GM23338 (cell line): Measurements from ENCODE around the gene DCAF6. TPM values are rescaled to one million over a fixed set of nuclear protein-coding genes. Genes with fewer than 3 reads are reported as not detected.

Source experiments
- ATAC-seq: fragments of 200-7000 bp; cut with Tn5 transposase; 3 replicates; pipeline ENCODE4 v1.9.1; 2020
- DNase-seq: peaks from one replicate; pipeline ENCODE4 v3.0.0-alpha.2; 2015; ENCODE audit warnings: low spot score
- H2AFZ ChIP-seq: fragments of 200-600 bp; sonication (generic); 2 replicates; pipeline ENCODE4 v1.8.0; 2016; ENCODE audit warnings: antibody characterized with exemption, mild to moderate bottlenecking, moderate library complexity
- H3F3A ChIP-seq: fragments of 200-600 bp; sonication (generic); replicated peaks from 2 replicates; pipeline ENCODE4 v1.8.0; 2017; ENCODE audit warnings: antibody characterized with exemption, mixed run types, low read depth
- H3K27ac ChIP-seq: fragments of 200-600 bp; sonication (generic); 2 replicates; pipeline ENCODE4 v1.6.1; 2016; ENCODE audit warnings: low read depth
- H3K27me3 ChIP-seq: fragments of 200-600 bp; sonication (generic); 2 replicates; pipeline ENCODE4 v1.8.0; 2016; ENCODE audit warnings: mild to moderate bottlenecking, mixed run types, moderate library complexity; ENCODE audit not compliant: insufficient read depth
- H3K36me3 ChIP-seq: fragments of 200-600 bp; sonication (generic); 2 replicates; pipeline ENCODE4 v1.8.0; 2016; ENCODE audit warnings: mild to moderate bottlenecking; ENCODE audit not compliant: insufficient read depth
- H3K4me1 ChIP-seq: fragments of 200-600 bp; sonication (generic); 2 replicates; pipeline ENCODE4 v1.8.0; 2016; ENCODE audit warnings: mild to moderate bottlenecking, moderate library complexity; ENCODE audit not compliant: insufficient read depth
- H3K4me2 ChIP-seq: fragments of 200-600 bp; sonication (generic); 2 replicates; pipeline ENCODE4 v1.7.1; 2017; ENCODE audit warnings: mixed run types
- H3K4me3 ChIP-seq: fragments of 200-600 bp; sonication (generic); 2 replicates; pipeline ENCODE4 v1.6.1; 2016; ENCODE audit warnings: mixed run types
- H3K79me2 ChIP-seq: fragments of 200-600 bp; sonication (generic); replicated peaks from 2 replicates; pipeline ENCODE4 v1.8.0; 2017; ENCODE audit warnings: mild to moderate bottlenecking; ENCODE audit not compliant: insufficient read depth
- H3K9me2 ChIP-seq: fragments of 200-600 bp; sonication (generic); 2 replicates; pipeline ENCODE4 v1.8.0; 2017; ENCODE audit not compliant: insufficient read depth
- H4K20me1 ChIP-seq: fragments of 200-600 bp; sonication (generic); replicated peaks from 2 replicates; pipeline ENCODE4 v1.8.0; 2017; ENCODE audit warnings: mild to moderate bottlenecking; ENCODE audit not compliant: insufficient read depth
- H3K27ac Mint-ChIP-seq: 2 replicates; pipeline ENCODE4 v1.8.0; 2020; ENCODE audit warnings: inconsistent platforms, mild to moderate bottlenecking, moderate library complexity, mixed read lengths
- H3K27me3 Mint-ChIP-seq: 3 replicates; pipeline ENCODE4 v1.8.0; 2022; ENCODE audit warnings: low read depth, mild to moderate bottlenecking, moderate library complexity, mixed read lengths, inconsistent platforms; ENCODE audit not compliant: insufficient read depth, poor library complexity
- H3K36me3 Mint-ChIP-seq: 3 replicates; pipeline ENCODE4 v1.8.0; 2021; ENCODE audit warnings: low read depth, mild to moderate bottlenecking, inconsistent platforms, moderate library complexity, mixed read lengths
- H3K4me1 Mint-ChIP-seq: 3 replicates; pipeline ENCODE4 v1.8.0; 2020; ENCODE audit warnings: mild to moderate bottlenecking, inconsistent platforms, mixed read lengths
- H3K4me3 Mint-ChIP-seq: 3 replicates; pipeline ENCODE4 v1.8.0; 2021; ENCODE audit warnings: moderate library complexity, mild to moderate bottlenecking, inconsistent platforms, mixed read lengths
- H3K9me3 Mint-ChIP-seq: 3 replicates; pipeline ENCODE4 v1.8.0; 2020; ENCODE audit warnings: moderate library complexity, mild to moderate bottlenecking, inconsistent platforms, mixed read lengths
- EZH2 ChIP-seq: fragments of 200-600 bp; sonication (generic); IDR thresholded peaks from one replicate; pipeline ENCODE4 v1.8.0; 2017; ENCODE audit warnings: antibody characterized with exemption, mild to moderate bottlenecking, low read depth; ENCODE audit not compliant: unreplicated experiment
- polyA plus RNA-seq: library from polyadenylated mRNA; unstranded; fragments of >200 nt; fragmentation: Nextera tagmentation; extraction: Ambion mirVana; gene quantifications from 2 replicates; pipeline ENCODE4 v1.2.1, GENCODE V29; 2016
- total RNA-seq: library from RNA; depleted of rRNA; stranded (reverse); fragments of >200 nt; shearing (Covaris generic); gene quantifications from 2 replicates; pipeline ENCODE4 v1.2.3, GENCODE V29; 2014
- TF ChIP-seq, protein P1 (sequence below): fragments of 250-450 bp; sonication (Bioruptor Pico); IDR thresholded peaks from 2 replicates; pipeline ENCODE4 v1.5.0; 2020; ENCODE audit warnings: mild to moderate bottlenecking, moderate library complexity

The DCAF6 gene
- total and polyA plus RNA-seq, 2 experiments from 2014 or later = 18.6 to 27.3 TPM

DNA sequence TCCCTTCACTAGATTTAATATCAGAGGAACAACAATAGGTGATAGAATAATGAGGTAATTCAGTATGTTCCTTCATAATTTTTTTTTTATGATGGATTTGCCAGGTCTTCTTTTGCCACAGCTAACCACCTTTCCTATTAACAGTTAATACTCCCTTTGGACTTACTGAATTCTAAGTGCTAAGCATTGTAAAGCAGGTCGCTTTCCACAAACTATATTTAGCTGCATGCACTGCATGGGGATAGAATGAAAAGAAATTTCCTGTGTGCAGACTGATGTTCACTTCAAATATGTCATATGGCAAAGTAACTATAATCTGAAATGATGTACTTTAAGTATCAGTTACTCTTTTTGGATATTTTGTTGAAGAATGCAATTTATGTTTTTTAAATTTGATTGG lies 114.4 kb downstream of the DCAF6 start:
- ATAC-seq = no peak

More for the DNA sequence above, 114.4 kb downstream of the DCAF6 start:
- no peak overlapping the region for H3K27ac ChIP-seq
- no peak overlapping the region for H3K4me3 Mint-ChIP-seq
- DNase-seq = no peak
- no peak overlapping the region for H2AFZ ChIP-seq
- H3K4me1 Mint-ChIP-seq = no peaks in the 10 kb centered on the region
- H3F3A ChIP-seq = no peaks in the 10 kb centered on the region
- peaks cover 2% of the 10 kb centered on the region; the same call in 1 of the 3 replicates for H3K36me3 Mint-ChIP-seq
- no peaks in the 10 kb centered on the region for H3K4me1 ChIP-seq
- H3K9me2 ChIP-seq = no peaks in the 10 kb centered on the region
- H3K27ac Mint-ChIP-seq = no peak overlapping the region
- H3K36me3 ChIP-seq = 0 out of 2 replicates have a peak, but pooled peaks cover 4% of the 10 kb centered on the region
- TF ChIP-seq, protein P1, sequence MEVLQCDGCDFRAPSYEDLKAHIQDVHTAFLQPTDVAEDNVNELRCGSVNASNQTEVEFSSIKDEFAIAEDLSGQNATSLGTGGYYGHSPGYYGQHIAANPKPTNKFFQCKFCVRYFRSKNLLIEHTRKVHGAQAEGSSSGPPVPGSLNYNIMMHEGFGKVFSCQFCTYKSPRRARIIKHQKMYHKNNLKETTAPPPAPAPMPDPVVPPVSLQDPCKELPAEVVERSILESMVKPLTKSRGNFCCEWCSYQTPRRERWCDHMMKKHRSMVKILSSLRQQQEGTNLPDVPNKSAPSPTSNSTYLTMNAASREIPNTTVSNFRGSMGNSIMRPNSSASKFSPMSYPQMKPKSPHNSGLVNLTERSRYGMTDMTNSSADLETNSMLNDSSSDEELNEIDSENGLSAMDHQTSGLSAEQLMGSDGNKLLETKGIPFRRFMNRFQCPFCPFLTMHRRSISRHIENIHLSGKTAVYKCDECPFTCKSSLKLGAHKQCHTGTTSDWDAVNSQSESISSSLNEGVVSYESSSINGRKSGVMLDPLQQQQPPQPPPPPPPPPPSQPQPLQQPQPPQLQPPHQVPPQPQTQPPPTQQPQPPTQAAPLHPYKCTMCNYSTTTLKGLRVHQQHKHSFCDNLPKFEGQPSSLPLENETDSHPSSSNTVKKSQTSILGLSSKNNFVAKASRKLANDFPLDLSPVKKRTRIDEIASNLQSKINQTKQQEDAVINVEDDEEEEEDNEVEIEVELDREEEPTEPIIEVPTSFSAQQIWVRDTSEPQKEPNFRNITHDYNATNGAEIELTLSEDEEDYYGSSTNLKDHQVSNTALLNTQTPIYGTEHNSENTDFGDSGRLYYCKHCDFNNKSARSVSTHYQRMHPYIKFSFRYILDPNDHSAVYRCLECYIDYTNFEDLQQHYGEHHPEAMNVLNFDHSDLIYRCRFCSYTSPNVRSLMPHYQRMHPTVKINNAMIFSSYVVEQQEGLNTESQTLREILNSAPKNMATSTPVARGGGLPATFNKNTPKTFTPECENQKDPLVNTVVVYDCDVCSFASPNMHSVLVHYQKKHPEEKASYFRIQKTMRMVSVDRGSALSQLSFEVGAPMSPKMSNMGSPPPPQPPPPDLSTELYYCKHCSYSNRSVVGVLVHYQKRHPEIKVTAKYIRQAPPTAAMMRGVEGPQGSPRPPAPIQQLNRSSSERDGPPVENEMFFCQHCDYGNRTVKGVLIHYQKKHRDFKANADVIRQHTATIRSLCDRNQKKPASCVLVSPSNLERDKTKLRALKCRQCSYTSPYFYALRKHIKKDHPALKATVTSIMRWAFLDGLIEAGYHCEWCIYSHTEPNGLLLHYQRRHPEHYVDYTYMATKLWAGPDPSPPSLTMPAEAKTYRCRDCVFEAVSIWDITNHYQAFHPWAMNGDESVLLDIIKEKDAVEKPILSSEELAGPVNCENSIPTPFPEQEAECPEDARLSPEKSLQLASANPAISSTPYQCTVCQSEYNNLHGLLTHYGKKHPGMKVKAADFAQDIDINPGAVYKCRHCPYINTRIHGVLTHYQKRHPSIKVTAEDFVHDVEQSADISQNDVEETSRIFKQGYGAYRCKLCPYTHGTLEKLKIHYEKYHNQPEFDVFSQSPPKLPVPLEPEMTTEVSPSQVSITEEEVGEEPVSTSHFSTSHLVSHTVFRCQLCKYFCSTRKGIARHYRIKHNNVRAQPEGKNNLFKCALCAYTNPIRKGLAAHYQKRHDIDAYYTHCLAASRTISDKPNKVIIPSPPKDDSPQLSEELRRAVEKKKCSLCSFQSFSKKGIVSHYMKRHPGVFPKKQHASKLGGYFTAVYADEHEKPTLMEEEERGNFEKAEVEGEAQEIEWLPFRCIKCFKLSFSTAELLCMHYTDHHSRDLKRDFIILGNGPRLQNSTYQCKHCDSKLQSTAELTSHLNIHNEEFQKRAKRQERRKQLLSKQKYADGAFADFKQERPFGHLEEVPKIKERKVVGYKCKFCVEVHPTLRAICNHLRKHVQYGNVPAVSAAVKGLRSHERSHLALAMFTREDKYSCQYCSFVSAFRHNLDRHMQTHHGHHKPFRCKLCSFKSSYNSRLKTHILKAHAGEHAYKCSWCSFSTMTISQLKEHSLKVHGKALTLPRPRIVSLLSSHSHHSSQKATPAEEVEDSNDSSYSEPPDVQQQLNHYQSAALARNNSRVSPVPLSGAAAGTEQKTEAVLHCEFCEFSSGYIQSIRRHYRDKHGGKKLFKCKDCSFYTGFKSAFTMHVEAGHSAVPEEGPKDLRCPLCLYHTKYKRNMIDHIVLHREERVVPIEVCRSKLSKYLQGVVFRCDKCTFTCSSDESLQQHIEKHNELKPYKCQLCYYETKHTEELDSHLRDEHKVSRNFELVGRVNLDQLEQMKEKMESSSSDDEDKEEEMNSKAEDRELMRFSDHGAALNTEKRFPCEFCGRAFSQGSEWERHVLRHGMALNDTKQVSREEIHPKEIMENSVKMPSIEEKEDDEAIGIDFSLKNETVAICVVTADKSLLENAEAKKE (CRISPR knock-in tag) = no peak
- no peak for TF ChIP-seq EZH2
- H3K4me3 ChIP-seq = no peak overlapping the region
- 0 out of 3 replicates have a peak, but pooled peaks cover 2% of the 10 kb centered on the region for H3K9me3 Mint-ChIP-seq
- H3K79me2 ChIP-seq = no peaks in the 10 kb centered on the region
- 0 out of 2 replicates have a peak, but pooled peaks cover 3% of the 10 kb centered on the region for H4K20me1 ChIP-seq
- no peaks in the 10 kb centered on the region for H3K27me3 ChIP-seq
- H3K4me2 ChIP-seq = no peak overlapping the region
- H3K27me3 Mint-ChIP-seq = peaks cover 2% of the 10 kb centered on the region
